Neural progenitor cell (in vitro differentiated cells): ENCODE data around the gene PROM2. TPM values are rescaled to one million over a fixed set of nuclear protein-coding genes. Genes with fewer than 3 reads are reported as not detected.

Experiments
- DNase-seq: peaks from one replicate; pipeline ENCODE4 v3.0.0-alpha.2; 2016; ENCODE audit warnings: low spot score
- H2AFZ ChIP-seq: fragments of 200-600 bp; sonication (generic); replicated peaks from 2 replicates; pipeline ENCODE4 v1.6.1; 2016; ENCODE audit warnings: antibody characterized with exemption
- H3F3A ChIP-seq: fragments of 200-600 bp; sonication (generic); 2 replicates; pipeline ENCODE4 v1.6.1; 2016; ENCODE audit warnings: antibody characterized with exemption, low read depth
- H3K27ac ChIP-seq: fragments of 200-600 bp; sonication (generic); 2 replicates; pipeline ENCODE4 v1.5.1; 2016; ENCODE audit warnings: mild to moderate bottlenecking
- H3K27me3 ChIP-seq: fragments of 200-600 bp; sonication (generic); 2 replicates; pipeline ENCODE4 v1.6.1; 2016; ENCODE audit warnings: mild to moderate bottlenecking, moderate library complexity
- H3K36me3 ChIP-seq: fragments of 200-600 bp; sonication (generic); 2 replicates; pipeline ENCODE4 v1.5.1; 2016
- H3K4me1 ChIP-seq: fragments of 200-600 bp; sonication (generic); 2 replicates; pipeline ENCODE4 v1.6.1; 2016; ENCODE audit warnings: mixed run types
- H3K4me2 ChIP-seq: fragments of 200-600 bp; sonication (generic); 2 replicates; pipeline ENCODE4 v1.6.1; 2016
- H3K4me3 ChIP-seq: fragments of 200-600 bp; sonication (generic); 2 replicates; pipeline ENCODE4 v1.5.1; 2016
- H3K79me2 ChIP-seq: fragments of 200-600 bp; sonication (generic); 2 replicates; pipeline ENCODE4 v1.6.1; 2016; ENCODE audit warnings: low read depth
- H3K9ac ChIP-seq: fragments of 200-600 bp; sonication (generic); 2 replicates; pipeline ENCODE4 v1.6.1; 2016
- H3K9me3 ChIP-seq: fragments of 200-600 bp; sonication (generic); 2 replicates; pipeline ENCODE4 v1.5.1; 2016; ENCODE audit warnings: low read depth
- H4K20me1 ChIP-seq: fragments of 200-600 bp; sonication (generic); 2 replicates; pipeline ENCODE4 v1.6.1; 2016; ENCODE audit warnings: low read depth
- H3K27ac Mint-ChIP-seq: 3 replicates; pipeline ENCODE4 v1.8.0; 2021; ENCODE audit warnings: mixed read lengths
- H3K27me3 Mint-ChIP-seq: 2 replicates; pipeline ENCODE4 v1.8.0; 2022; ENCODE audit warnings: low read depth, mild to moderate bottlenecking, inconsistent platforms, moderate library complexity, mixed read lengths; ENCODE audit not compliant: insufficient read depth
- H3K36me3 Mint-ChIP-seq: 3 replicates; pipeline ENCODE4 v1.8.0; 2021; ENCODE audit warnings: mixed read lengths
- H3K4me1 Mint-ChIP-seq: 3 replicates; pipeline ENCODE4 v1.8.0; 2021; ENCODE audit warnings: mixed read lengths
- H3K4me3 Mint-ChIP-seq: 3 replicates; pipeline ENCODE4 v1.8.0; 2021; ENCODE audit warnings: mild to moderate bottlenecking, moderate library complexity, mixed read lengths
- H3K9me3 Mint-ChIP-seq: 3 replicates; pipeline ENCODE4 v1.8.0; 2020; ENCODE audit warnings: mixed read lengths
- EZH2 ChIP-seq: fragments of 200-600 bp; sonication (generic); IDR thresholded peaks from 2 replicates; pipeline ENCODE4 v1.6.1; 2017; ENCODE audit warnings: antibody characterized with exemption, mild to moderate bottlenecking, moderate library complexity
- EZH2phosphoT487 ChIP-seq: fragments of 200-600 bp; sonication (generic); IDR thresholded peaks from 2 replicates; pipeline ENCODE4 v1.6.1; 2017; ENCODE audit warnings: antibody characterized with exemption
- total RNA-seq: library from RNA; depleted of rRNA; stranded (reverse); fragments of >200 nt; gene quantifications from 2 replicates; pipeline ENCODE4 v1.2.3, GENCODE V29; 2015; ENCODE audit warnings: low replicate concordance
- TF ChIP-seq, protein P1 (sequence below): fragments of 200-600 bp; sonication (generic); IDR thresholded peaks from 2 replicates; pipeline ENCODE4 v1.5.1; 2017; ENCODE audit warnings: antibody characterized with exemption, mild to moderate bottlenecking

Gene PROM2
- total RNA-seq, 1 donor from 2014 or later: 0.95 TPM

DNA sequence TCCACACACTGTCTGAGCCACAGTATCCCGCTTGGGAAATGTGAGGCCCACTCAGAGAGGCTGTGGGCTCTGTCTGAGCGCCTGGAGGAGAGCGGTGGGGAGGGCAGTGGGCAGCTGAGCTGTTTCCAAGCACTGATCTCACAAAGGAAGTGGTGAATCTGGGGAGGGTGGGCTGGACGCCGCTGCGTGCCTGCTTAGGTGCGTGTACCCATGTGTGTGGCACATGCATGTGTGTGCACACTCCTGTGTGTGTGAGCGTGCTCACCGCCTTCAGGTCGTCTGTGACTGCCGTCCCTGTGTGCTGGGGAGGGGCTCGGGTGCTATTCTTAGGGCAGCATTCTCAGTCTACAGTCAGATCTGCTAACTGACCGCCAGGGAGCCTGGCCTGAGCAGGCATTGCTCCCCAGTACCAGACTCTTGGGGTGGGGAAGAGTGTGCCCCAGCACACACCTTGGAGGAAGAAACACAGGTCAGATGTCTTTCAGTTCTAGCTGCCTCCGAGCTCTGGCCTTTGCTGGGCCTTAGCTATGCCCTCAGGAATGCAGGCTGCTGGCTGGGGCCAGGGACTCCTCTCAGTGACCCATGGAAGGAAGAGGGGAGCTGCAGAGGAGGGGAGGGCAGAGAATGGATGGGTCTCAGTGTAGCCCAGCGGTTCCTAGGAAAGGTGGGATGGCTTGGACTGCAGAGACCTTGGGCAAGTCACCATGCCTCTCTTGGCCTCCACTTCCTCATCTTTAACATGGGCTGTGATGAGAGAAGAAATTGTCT is 54.3 kb downstream of the PROM2 start:
- no peaks in the 10 kb centered on the region for H3K27me3 ChIP-seq
- Mint-ChIP-seq H3K27ac (no peak overlapping the region), H3K4me1 (peaks cover 14% of the 10 kb centered on the region), H3K27me3 (peaks cover 7% of the 10 kb centered on the region), H3K9me3 (no peaks in the 10 kb centered on the region), H3K36me3 (no peaks in the 10 kb centered on the region), H3K4me3 (no peak overlapping the region)
- H3K9me3 ChIP-seq: no peaks in the 10 kb centered on the region
- no peak overlapping the region for H3K4me3 ChIP-seq
- H3K27ac ChIP-seq: no peak overlapping the region
- H3K79me2 ChIP-seq: no peaks in the 10 kb centered on the region
- no peak overlapping the region for H3K4me2 ChIP-seq
- H3F3A ChIP-seq: no peaks in the 10 kb centered on the region
- peaks cover 4% of the 10 kb centered on the region for H3K4me1 ChIP-seq
- no peak for DNase-seq
- TF ChIP-seq, protein P1, sequence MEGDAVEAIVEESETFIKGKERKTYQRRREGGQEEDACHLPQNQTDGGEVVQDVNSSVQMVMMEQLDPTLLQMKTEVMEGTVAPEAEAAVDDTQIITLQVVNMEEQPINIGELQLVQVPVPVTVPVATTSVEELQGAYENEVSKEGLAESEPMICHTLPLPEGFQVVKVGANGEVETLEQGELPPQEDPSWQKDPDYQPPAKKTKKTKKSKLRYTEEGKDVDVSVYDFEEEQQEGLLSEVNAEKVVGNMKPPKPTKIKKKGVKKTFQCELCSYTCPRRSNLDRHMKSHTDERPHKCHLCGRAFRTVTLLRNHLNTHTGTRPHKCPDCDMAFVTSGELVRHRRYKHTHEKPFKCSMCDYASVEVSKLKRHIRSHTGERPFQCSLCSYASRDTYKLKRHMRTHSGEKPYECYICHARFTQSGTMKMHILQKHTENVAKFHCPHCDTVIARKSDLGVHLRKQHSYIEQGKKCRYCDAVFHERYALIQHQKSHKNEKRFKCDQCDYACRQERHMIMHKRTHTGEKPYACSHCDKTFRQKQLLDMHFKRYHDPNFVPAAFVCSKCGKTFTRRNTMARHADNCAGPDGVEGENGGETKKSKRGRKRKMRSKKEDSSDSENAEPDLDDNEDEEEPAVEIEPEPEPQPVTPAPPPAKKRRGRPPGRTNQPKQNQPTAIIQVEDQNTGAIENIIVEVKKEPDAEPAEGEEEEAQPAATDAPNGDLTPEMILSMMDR: no peak
- TF ChIP-seq EZH2phosphoT487 (no peak), EZH2 (no peak)
- no peak overlapping the region for H3K9ac ChIP-seq
- no peak overlapping the region for H2AFZ ChIP-seq
- H3K36me3 ChIP-seq: no peaks in the 10 kb centered on the region
- H4K20me1 ChIP-seq: no peaks in the 10 kb centered on the region

DNA sequence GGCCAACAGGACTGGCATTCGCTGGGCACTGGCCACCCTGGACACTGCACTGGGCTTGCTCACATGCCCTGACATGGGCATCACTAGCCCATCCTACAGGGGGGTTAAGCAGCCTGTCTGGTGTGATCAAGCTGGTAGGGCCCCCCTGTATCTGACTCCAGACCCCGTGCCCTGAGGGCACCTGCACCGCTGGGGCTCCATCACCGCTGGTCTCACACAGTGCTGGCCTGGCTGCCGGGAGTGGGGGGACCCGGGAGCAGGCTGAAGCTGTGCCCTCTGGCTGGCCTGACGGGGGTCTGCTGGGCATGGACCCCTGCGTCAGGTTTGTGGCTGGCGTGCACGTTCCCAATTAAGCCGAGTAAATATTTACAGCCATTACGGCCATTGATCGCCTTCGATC is 55.2 kb downstream of the PROM2 start:
- no peaks in the 10 kb centered on the region for H3K9me3 Mint-ChIP-seq
- no peak overlapping the region for H3K9ac ChIP-seq
- H3F3A ChIP-seq: no peaks in the 10 kb centered on the region
- TF ChIP-seq, protein P1: no peak
- TF ChIP-seq EZH2 (no peak), EZH2phosphoT487 (no peak)
- no peak overlapping the region for H2AFZ ChIP-seq
- no peak overlapping the region for H3K27ac Mint-ChIP-seq
- H3K27me3 Mint-ChIP-seq: peaks cover 5% of the 10 kb centered on the region
- H3K36me3 Mint-ChIP-seq: no peaks in the 10 kb centered on the region
- H3K27ac ChIP-seq: no peak overlapping the region
- DNase-seq: no peak
- no peaks in the 10 kb centered on the region for H3K79me2 ChIP-seq
- no peak overlapping the region for H3K4me3 Mint-ChIP-seq
- H3K9me3 ChIP-seq: no peaks in the 10 kb centered on the region
- H4K20me1 ChIP-seq: no peaks in the 10 kb centered on the region
- peaks cover 14% of the 10 kb centered on the region for H3K4me1 Mint-ChIP-seq
- H3K27me3 ChIP-seq: no peaks in the 10 kb centered on the region
- no peaks in the 10 kb centered on the region for H3K36me3 ChIP-seq
- H3K4me1 ChIP-seq: peaks cover 4% of the 10 kb centered on the region
- H3K4me3 ChIP-seq: no peak overlapping the region
- no peak overlapping the region for H3K4me2 ChIP-seq

DNA sequence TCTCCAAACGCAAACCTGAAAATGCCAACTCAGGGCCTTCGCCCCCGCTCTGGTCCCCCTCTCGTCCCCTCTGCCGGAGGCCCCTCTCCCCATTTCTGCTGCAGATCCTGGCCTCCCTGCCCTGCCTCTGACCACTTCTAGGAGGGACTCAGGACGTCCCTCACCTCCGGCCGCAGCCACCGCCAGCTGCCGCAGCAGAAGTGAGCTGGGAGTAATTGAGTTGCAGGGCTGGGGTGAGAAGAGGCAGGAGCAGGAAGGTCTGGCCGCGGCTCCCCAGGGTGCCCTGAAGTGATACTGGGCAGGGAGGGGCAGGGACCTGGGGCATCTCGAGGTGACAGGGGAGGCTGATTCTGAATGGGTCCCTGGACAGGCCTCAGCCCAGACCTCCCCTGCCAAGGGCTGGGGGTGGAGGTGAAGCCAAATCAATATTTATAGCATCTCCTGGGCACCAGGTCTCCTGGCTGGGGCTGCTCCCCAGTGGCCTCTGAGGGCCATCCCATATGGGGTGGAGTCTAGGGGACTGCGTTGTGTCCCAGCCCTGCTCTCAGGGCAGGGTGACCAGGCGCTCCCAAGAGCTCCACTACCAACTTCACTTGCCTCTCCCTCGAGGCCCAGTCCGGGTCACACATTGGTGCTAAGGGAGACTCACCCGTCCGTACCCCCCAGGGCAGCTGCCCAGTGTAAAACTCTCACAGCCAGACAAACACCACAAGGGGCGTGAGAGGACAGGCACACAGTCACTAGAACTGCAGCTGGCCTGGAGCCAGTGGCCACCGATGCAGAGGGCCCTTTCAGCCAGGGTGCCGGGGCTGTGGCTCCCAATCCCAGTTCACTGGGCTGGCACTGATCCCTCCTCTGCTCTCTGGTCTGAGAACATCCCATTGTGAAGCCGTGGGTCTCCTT is 55.9 kb downstream of the PROM2 start:
- DNase-seq: no peak
- Mint-ChIP-seq H3K27ac (peak overlapping the region; percentile 48), H3K4me3 (no peak overlapping the region), H3K9me3 (no peaks in the 10 kb centered on the region), H3K27me3 (peaks cover 4% of the 10 kb centered on the region), H3K36me3 (no peaks in the 10 kb centered on the region), H3K4me1 (peaks cover 14% of the 10 kb centered on the region)
- TF ChIP-seq EZH2phosphoT487: no peak
- TF ChIP-seq, protein P1: no peak
- no peak for TF ChIP-seq EZH2
- Histone ChIP-seq H3K27me3 (peaks cover 3% of the 10 kb centered on the region), H3K79me2 (no peaks in the 10 kb centered on the region), H4K20me1 (no peaks in the 10 kb centered on the region), H3K36me3 (no peaks in the 10 kb centered on the region), H3F3A (no peaks in the 10 kb centered on the region), H3K4me1 (peaks cover 4% of the 10 kb centered on the region), H3K9me3 (no peaks in the 10 kb centered on the region), H3K9ac (no peak overlapping the region), H3K4me2 (no peak overlapping the region), H3K4me3 (no peak overlapping the region), H3K27ac (no peak overlapping the region), H2AFZ (no peak overlapping the region)
